Right lobe of liver (tissue), 4 donors: Measurements from ENCODE around the gene COL5A3.

Experiments
- CTCF ChIP-seq, 4 donors: fragments of 200-600 bp in 3 of 4; fragments of 450-650 bp in 1 of 4; IDR thresholded peaks; one replicate each; pipeline versions ENCODE4 v1.5.1 to v1.8.0; 2016 to 2022; ENCODE audit warnings: antibody characterized with exemption in 4 of 4, mild to moderate bottlenecking in 2 of 4
- POLR2A ChIP-seq: fragments of 450-650 bp; IDR thresholded peaks from one replicate; pipeline ENCODE4 v1.6.1; 2017; ENCODE audit warnings: antibody characterized with exemption, mild to moderate bottlenecking
- donor health status: DM: no; HTN: no; CAD: no.
- donor health status: DM: no; HTN: no; CAD: no.
- donor health status: DM: no; HTN: yes; CAD: no.

DNA sequence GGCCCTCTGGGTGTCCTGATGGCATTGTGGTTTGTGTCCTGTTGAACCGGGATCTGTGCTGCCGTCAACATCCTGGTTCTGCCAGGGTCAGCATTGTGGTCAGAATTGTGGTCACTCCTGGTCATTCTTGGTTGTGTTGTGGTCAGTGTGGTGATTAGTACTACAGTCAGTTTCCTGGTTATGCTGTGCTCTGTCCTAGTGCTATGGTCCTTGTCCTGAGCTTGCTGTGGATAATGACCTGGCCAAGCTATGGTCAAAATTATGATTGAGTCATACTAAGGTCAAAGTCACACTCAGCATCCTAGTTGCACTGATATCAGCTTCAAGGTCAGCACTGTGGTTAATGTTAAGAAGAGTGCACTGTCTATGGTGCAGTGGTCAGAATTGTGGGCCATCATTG lies 69.5 kb downstream of the COL5A3 start:
- no peak for TF ChIP-seq CTCF (IDR thresholded peaks at IDR 0.05)
- TF ChIP-seq POLR2A: no peak
